ENCODE measurements around the gene SH2D3C.
A peak's percentile ranks its signal among the peaks of the same experiment; 100 is the strongest.

The SH2D3C gene

DNA sequence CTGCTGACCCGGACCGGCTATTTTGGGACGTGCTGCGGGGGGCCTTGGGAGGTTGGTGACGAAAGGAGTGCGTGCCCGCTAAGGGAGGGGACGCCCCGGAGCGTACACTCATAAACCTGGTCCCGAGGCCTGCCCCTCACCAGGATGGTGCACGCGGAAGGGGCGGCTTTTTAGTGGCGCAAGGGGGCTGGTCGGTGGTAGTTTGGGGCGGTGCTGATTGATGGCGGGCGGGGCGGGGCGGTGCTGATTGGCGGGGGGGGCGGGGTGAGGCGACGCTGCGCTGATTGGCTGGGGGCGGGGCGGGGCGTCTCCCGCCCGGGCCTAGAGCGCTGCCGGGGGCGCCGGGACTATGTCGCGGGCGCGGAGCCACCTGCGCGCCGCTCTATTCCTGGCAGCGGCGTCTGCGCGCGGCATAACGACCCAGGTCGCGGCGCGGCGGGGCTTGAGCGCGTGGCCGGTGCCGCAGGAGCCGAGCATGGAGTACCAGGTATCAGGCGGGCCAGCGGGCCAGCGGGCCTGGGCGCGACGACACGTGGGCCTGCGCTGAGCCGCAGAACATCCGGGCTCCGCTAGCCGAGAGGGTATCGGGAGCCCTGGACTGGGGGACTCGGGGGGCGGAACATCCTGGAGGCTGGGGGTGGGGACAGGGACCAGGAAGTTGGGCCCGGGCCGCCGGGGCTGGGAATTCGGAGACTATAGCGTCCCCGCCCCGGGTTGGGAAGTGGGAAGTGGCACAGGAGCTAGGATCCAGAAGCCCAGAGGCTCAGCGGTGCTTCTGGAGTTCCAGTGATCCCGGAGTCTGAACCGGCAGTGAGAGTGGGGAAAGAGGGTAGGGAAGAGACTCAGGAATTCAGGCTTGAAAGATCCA is 24.3 kb upstream of the SH2D3C start, which contains the start of gene FPGS (continued):
- TF ChIP-seq ZNF292 (tag by site-specific recombination; IDR thresholded peaks at IDR 0.05; ENCODE audit: borderline replicate concordance, low read depth) = no peak
- no peak for TF ChIP-seq ZNF658 (tag by site-specific recombination; IDR thresholded peaks at IDR 0.05)
- peak; percentile 71; the same call in 1 of the 2 replicates for TF ChIP-seq ZSCAN30 (tag by site-specific recombination; IDR thresholded peaks at IDR 0.05)
- TF ChIP-seq ZNF157 (tag by site-specific recombination; IDR thresholded peaks at IDR 0.05) = no peak
- TF ChIP-seq ZNF76 (tag by site-specific recombination; IDR thresholded peaks at IDR 0.05; ENCODE audit: borderline replicate concordance, low read depth) = peak; percentile 89
- TF ChIP-seq GLI2 (tag by site-specific recombination; IDR thresholded peaks at IDR 0.05; ENCODE audit: borderline replicate concordance, low read depth) = no peak
- no peak for TF ChIP-seq ZNF785 (tag by site-specific recombination; IDR thresholded peaks at IDR 0.05)
- TF ChIP-seq GLIS2 (tag by site-specific recombination; IDR thresholded peaks at IDR 0.05) = peak; percentile 71; the same call in 1 of the 2 replicates
- TF ChIP-seq ZNF596 (tag by site-specific recombination; IDR thresholded peaks at IDR 0.05) = peak; percentile 53; the same call in 1 of the 2 replicates
- TF ChIP-seq, protein P1, sequence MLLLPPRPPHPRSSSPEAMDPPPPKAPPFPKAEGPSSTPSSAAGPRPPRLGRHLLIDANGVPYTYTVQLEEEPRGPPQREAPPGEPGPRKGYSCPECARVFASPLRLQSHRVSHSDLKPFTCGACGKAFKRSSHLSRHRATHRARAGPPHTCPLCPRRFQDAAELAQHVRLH (tag by site-specific recombination; IDR thresholded peaks at IDR 0.05) = no peak
- TF ChIP-seq ZNF350 (tag by site-specific recombination; IDR thresholded peaks at IDR 0.05) = no peak
- TF ChIP-seq, protein P2, sequence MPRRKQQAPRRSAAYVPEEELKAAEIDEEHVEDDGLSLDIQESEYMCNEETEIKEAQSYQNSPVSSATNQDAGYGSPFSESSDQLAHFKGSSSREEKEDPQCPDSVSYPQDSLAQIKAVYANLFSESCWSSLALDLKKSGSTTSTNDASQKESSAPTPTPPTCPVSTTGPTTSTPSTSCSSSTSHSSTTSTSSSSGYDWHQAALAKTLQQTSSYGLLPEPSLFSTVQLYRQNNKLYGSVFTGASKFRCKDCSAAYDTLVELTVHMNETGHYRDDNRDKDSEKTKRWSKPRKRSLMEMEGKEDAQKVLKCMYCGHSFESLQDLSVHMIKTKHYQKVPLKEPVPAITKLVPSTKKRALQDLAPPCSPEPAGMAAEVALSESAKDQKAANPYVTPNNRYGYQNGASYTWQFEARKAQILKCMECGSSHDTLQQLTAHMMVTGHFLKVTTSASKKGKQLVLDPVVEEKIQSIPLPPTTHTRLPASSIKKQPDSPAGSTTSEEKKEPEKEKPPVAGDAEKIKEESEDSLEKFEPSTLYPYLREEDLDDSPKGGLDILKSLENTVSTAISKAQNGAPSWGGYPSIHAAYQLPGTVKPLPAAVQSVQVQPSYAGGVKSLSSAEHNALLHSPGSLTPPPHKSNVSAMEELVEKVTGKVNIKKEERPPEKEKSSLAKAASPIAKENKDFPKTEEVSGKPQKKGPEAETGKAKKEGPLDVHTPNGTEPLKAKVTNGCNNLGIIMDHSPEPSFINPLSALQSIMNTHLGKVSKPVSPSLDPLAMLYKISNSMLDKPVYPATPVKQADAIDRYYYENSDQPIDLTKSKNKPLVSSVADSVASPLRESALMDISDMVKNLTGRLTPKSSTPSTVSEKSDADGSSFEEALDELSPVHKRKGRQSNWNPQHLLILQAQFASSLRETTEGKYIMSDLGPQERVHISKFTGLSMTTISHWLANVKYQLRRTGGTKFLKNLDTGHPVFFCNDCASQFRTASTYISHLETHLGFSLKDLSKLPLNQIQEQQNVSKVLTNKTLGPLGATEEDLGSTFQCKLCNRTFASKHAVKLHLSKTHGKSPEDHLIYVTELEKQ (tag by site-specific recombination; IDR thresholded peaks at IDR 0.05; ENCODE audit: borderline replicate concordance) = no peak
- TF ChIP-seq, protein P3, sequence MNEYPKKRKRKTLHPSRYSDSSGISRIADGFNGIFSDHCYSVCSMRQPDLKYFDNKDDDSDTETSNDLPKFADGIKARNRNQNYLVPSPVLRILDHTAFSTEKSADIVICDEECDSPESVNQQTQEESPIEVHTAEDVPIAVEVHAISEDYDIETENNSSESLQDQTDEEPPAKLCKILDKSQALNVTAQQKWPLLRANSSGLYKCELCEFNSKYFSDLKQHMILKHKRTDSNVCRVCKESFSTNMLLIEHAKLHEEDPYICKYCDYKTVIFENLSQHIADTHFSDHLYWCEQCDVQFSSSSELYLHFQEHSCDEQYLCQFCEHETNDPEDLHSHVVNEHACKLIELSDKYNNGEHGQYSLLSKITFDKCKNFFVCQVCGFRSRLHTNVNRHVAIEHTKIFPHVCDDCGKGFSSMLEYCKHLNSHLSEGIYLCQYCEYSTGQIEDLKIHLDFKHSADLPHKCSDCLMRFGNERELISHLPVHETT (tag by site-specific recombination; IDR thresholded peaks at IDR 0.05) = no peak
- TF ChIP-seq ZNF488 (tag by site-specific recombination; IDR thresholded peaks at IDR 0.05) = no peak
- TF ChIP-seq TRIM28 (IDR thresholded peaks at IDR 0.05; ENCODE audit: borderline replicate concordance, low read length) = no peak
- no peak for TF ChIP-seq ZNF2 (tag by site-specific recombination; IDR thresholded peaks at IDR 0.05)
- TF ChIP-seq ZNF621 (tag by site-specific recombination; IDR thresholded peaks at IDR 0.05) = no peak
- no peak for TF ChIP-seq HOXC10 (CRISPR knock-in tag; IDR thresholded peaks at IDR 0.05)
- no peak for TF ChIP-seq ZNF664 (tag by site-specific recombination; IDR thresholded peaks at IDR 0.05)
- no peak for TF ChIP-seq ELK4 (IDR thresholded peaks at IDR 0.05; ENCODE audit: borderline replicate concordance, low read depth, low read length)
- TF ChIP-seq ZNF133 (tag by site-specific recombination; IDR thresholded peaks at IDR 0.05) = no peak
- TF ChIP-seq ZSCAN23 (tag by site-specific recombination; IDR thresholded peaks at IDR 0.05) = no peak
- no peak for TF ChIP-seq ZFP3 (tag by site-specific recombination; IDR thresholded peaks at IDR 0.05; ENCODE audit: low read depth)
- TF ChIP-seq ZNF202 (tag by site-specific recombination; IDR thresholded peaks at IDR 0.05; ENCODE audit: borderline replicate concordance) = no peak
- TF ChIP-seq ZNF610 (tag by site-specific recombination; IDR thresholded peaks at IDR 0.05; ENCODE audit: borderline replicate concordance) = no peak
- TF ChIP-seq ZNF221 (tag by site-specific recombination; IDR thresholded peaks at IDR 0.05; ENCODE audit: borderline replicate concordance) = no peak
- no peak for TF ChIP-seq PRDM1 (tag by site-specific recombination; IDR thresholded peaks at IDR 0.05)
- no peak for TF ChIP-seq ZNF174 (tag by site-specific recombination; IDR thresholded peaks at IDR 0.05)
- TF ChIP-seq OVOL3 (tag by site-specific recombination; IDR thresholded peaks at IDR 0.05) = no peak
- no peak for TF ChIP-seq ZNF830 (tag by site-specific recombination; IDR thresholded peaks at IDR 0.05; ENCODE audit: low read depth)
- TF ChIP-seq GLI4 (tag by site-specific recombination; IDR thresholded peaks at IDR 0.05) = no peak
- no peak for TF ChIP-seq ZNF140 (tag by site-specific recombination; IDR thresholded peaks at IDR 0.05)

All from HEK293 (cell line).